Stimulated activated CD8-positive, alpha-beta memory T cell treated with anti-CD3 and anti-CD28 coated beads, Interleukin-12 subunit alpha, Interleukin-12 subunit beta, amount 100 ng/mL, for 4 hours (primary cell): ENCODE data around the gene DUOXA2.
"Not testable (repeated sequence)": the region's sequence is repeated elsewhere in the genome, so short reads cannot be mapped to it uniquely, and the experiment has no call there.

Experiments used
- DNase-seq: peaks from one replicate; pipeline ENCODE4 v3.0.0-alpha.2; 2020; ENCODE audit warnings: low read depth

DUOXA2 gene

DNA sequence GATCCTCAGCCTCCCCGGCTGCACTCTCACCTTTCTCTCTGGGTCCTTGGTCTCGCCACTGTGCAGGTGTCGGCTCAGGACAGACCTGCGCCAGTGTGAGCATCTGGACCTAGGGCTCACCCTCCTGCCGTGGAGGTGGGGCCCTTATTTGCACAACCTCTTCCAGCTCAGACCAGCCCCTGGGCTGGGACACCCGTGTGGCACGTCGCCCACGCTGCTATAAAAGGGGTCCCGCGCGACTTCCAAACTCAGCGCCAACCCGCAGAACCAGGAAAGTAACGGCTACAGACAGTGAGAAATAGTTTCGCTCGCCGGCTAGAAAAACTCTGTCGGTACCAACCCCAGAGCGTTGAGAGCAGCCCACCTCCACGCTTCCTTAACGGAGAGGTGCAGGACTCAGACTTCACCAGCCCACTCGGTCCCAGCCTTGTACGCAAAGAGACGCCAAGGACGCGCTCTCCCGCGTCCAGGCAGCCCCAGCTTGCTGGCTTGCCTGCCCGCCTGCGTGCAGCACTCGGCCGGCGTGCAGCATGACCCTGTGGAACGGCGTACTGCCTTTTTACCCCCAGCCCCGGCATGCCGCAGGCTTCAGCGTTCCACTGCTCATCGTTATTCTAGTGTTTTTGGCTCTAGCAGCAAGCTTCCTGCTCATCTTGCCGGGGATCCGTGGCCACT, at the start of gene DUOXA2, which contains the start of gene DUOX2:
Gene DUOXA2 (plus strand): TSS at position 251 of the 675 bp plus-strand sequence. CDS start 280 bp downstream, at position 531.
Gene DUOX2 (minus strand): TSS at position 97 of the 675 bp plus-strand sequence. CDS start 761 bp downstream, outside the sequence.
- DNase-seq = no peak

DNA sequence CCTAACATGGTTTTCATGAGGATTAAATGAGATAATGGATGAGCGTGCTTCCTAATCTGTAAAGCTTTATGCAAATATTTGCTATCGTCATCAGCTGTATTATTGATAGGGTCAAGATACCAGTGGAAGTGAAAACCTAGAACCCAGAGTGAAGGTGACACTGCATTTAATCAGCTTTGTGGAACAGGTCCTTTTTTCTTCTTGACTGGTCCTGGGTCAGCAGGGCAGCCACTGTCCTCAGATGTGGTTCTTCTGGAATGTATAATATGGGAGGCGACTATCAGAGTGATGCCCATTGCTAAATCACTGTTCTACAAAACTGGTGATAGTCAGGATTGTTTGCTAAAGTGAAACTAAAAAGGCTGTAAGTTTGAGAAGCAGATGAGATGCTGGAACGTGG, 49.7 kb upstream of the DUOXA2 start:
- DNase-seq = no peak

DNA sequence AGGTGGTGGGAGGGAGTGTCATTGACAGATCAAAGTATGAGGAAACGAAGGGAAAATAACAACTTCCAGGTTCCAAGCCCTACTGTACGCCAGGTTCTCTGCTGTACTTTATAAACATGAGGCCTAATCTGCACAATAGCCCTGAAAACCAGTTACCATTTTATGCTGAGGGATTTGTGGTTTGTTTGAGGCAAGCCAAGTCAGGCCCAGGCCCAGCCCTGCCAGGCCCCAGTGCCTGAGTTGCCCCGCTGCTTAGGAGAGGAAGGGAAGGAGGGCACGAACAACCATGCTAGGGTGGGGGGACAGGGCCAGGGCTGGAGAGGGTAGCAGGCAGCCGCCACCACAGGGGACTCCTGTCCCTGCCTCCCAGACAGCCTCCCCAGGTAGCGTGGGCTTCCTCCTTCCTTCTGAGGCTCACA, 44.2 kb upstream of the DUOXA2 start:
- not testable (repeated sequence) for DNase-seq

DNA sequence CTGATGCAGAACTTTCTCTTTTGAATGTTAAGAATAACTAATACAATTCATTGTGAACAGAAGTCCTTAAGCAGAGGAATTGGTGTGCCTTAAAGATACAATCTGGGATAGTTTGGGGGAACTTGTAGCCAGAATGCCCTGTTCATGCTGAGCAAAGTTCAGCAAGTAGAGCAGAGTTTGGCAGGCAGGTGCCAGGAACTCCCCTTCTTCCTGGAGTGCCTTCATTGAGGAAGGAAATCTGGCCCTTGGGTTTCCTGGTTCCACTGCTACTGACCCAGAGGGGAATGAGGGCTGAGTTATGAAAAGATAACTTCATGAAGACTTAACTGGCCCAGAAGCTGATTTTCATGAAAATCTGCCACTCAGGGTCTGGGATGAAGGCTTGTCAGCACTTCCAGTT, 40.5 kb upstream of the DUOXA2 start:
- not testable (repeated sequence) for DNase-seq

DNA sequence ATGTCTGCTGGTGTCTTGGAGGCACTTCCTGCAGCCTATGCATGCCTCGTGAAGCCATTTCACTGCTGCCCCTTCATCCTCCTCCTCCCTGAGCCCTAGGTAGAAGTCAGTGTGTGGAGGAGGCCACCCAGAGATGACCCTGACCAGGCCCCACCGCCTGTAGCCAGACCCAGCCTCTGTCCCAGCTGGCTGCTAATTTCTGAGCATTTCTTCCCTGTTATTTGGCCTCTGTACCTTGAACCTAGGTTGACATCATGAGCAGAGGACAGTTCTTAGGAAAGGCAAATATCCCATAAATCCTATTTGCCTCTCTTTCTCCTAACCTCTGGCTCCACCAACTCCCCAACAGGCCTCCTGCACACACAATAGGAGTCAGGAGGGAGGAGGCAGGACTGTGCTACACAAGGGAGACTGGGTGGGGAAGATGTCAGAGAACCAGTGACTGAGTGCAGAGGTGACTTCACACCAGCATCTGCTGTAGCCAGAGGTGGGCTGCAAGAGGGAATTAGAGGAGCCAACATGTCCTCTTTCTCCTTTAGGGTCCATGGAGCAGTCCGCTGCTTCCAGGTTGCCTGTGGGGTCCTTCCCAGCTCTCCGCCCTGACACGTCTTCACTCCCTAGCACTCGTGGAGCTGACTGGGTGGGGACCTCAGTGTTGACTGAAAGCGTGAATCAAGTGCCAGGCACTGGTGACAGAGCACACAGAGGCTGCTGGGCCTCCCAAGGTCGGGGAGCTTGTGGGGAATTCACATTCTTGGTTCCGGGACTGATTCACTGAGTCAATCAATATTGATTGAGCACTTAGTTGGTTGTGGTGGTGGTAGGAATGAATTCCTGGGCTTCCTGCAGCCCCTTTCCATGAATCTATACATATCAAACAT, 38.4 kb upstream of the DUOXA2 start:
- DNase-seq = not testable (repeated sequence)

DNA sequence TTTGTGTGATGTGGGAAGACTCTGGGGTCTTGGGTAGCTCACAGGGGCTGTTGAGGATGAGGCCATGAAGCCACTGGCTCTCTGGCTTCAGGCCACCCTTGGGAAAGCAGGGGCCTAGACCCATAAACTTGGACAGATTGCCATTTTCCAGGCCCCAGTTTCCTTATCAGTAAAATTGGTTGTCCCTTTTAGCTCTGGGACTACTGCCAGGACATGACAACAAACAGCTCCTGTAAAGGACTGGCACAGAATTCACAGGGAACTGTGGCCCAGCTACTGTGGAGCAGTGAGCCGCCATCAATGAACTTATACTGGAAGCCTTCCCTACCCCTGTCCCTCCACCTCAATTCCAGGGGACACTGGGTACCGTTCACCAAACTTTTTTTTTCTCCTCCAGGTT, 36.7 kb upstream of the DUOXA2 start:
- not testable (repeated sequence) for DNase-seq

DNA sequence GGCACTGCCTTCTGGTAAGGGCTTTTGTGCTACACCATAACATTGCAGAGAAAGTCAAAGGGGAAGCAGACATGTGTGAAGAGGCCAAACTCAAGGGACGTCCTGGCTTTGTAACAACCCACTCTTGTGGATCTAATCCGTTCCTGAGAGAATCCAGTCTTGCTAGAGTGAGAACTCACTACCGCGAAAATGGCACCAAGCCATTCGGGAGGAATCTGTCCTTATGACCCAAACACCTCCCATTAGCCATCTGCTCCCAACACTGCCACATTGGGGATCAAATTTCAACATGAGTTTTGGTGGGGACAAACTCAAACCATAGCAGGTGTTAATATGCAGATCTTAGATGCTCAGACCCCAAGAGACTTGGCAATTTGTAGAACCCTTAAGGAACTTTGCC, 34.9 kb upstream of the DUOXA2 start:
- not testable (repeated sequence) for DNase-seq

DNA sequence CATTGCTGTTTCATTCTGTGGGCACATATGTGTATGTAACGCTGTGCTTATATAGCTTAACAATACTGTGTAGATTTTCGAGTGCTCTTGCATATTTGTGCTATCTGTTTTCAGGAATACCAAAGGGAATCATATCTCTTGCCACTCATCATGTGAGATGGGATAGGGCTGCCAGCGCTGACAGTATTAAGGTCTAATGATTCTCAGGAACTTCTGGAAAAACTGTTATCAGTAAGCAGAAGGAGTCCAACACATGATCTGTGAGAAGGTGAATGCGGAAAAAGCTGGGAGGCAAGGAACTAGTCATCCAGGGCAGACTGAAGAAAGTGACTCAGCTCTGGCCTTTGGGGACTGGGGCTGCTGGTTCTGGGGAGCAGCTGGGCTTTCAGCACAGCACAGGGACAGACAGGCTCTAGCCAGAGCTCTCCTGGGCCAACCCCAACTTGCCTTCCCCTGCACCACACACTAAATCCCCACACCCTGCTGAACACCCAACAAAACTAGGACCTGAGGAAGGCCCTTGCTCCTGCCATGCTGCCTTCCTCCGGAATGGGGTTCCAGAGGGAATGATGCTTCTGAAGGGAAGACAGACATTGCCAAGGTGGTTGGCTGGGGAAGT, 34.4 kb upstream of the DUOXA2 start:
- not testable (repeated sequence) for DNase-seq

DNA sequence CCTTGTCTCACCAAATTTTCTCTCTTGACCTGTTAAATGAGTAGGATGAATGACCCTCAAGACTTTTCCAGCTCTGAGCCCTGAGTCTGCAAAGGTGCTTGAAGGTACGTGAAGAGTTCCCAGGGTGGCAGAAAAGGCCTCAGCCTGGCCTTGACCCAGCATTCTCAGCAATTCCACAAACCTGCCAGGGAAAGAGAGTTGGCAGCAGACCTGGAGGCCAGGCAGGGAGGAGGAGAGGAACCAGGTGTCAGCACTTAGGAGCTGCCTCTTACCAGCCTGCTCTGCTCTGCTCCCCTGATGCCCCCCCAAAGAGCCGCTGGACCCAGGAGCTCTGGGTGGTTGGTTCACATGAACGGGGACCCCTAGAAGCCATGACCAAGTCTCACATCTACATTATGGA, 33.5 kb upstream of the DUOXA2 start:
- not testable (repeated sequence) for DNase-seq

DNA sequence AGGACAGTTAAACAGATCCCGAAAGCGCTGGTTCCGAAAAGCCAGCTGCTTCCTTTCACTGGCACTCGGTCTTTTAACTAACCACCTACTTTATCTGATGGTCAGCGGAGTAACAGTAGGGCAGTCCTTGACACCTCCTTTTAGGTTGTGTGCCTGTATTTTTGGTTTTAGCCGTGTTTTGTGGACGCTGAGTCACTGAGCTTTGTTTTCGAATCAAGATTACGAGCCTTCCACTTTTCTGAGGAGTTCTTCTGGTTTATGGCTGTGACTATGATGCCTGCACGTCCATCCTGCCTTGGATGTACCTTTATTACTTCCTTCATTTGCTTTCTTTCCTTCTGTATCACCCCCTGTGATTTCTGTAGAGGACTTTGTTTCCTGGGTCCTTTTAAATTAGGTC, 31.7 kb upstream of the DUOXA2 start:
- DNase-seq = not testable (repeated sequence)

DNA sequence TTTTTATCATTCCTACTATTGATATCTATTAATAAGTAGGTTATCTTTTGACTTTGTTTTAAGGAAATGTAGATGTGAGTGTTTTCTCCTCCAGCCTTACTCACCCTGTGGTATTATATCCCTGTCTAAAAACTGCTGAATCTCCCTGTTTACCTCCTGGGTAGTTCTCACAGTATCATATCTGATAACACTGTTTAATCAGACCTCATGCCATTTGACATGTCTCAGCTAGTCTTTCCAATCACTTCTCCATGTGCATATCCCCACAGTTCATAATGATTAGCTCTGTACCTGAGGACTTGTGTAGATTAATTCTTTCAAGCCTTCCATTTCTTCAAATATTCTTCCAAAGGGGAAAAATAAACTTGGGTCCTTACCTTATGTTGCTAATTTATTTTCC, 30.9 kb upstream of the DUOXA2 start:
- DNase-seq = no peak

DNA sequence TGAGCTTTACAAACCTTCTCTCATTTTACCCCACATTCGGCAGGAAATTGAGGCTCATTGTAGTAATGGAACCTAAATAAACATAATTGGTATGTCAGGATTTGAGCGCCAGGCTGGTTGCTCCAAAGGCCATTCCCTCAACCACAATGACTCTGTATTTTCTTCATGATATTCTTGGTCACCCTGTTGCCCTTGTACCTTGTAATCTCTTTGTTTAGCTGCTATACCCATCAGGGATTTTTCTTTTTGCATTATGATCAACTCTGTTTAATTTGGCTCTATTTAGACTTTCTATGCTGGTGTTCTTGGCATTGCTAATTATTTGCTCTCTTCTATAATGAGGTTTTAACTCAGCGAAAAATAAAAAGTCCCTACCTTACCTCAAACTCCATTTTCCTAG, 30.0 kb upstream of the DUOXA2 start:
- no peak for DNase-seq

DNA sequence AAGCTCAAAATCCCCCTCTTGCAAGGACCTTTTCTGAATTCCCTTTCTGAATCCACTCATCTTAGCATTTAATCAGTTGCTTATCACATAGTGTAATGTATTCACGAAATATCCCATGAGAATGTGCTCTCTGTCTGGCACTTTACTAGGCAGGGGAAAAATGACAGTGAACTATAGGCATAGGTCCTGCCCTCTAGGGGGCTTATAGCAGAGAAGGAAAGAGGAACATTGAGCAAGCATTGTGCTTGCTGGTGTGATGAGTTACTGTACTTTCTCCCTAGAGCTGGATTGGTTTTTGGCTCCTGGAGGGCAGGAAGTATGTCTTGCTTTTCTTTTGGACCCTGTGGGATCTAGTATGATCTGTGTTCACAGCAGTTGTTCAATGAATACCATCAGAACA, 26.6 kb upstream of the DUOXA2 start:
- no peak for DNase-seq

DNA sequence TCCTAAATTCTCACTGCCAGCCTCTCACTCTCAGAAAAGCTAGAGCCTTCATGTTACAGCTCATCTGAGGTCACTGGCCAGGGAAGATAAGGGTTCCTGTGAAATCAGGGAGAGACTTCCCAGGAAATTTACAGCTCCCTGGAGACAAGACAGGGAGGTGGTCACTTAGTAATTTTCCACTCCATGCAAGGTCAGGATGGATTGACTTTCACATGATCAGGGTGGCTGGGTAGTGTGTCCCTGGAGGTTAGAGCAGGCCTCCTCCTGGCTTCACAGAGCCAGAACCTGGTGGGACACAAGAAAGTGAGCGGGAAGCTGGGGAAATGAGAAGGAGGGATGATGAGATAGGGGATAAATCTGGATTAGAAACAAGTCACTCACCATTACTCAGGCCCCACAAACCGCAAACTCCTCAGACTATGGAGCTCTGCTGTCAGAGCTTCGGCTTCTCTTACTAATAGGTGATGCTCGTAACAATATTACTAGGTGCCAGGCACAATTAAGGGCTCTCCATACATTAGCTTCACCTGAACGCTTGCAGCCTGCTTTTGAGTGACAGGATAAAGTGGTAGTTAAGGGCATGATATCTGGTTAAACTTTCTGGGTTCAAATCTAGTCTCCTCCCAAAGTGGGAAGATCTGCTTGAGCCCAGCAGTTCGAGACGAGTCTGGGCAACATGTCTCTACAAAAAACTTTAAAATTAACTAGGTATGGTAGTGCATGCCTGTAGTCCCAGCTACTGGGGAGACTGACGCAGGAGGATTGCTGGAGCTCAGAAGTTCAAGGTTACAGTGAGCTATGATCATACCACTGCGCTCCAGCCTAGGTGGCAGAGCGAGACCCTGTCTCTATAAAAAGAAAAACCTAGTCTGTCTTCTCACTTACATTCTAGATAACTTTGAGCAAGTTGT, 25.1 kb upstream of the DUOXA2 start:
- no peak for DNase-seq

DNA sequence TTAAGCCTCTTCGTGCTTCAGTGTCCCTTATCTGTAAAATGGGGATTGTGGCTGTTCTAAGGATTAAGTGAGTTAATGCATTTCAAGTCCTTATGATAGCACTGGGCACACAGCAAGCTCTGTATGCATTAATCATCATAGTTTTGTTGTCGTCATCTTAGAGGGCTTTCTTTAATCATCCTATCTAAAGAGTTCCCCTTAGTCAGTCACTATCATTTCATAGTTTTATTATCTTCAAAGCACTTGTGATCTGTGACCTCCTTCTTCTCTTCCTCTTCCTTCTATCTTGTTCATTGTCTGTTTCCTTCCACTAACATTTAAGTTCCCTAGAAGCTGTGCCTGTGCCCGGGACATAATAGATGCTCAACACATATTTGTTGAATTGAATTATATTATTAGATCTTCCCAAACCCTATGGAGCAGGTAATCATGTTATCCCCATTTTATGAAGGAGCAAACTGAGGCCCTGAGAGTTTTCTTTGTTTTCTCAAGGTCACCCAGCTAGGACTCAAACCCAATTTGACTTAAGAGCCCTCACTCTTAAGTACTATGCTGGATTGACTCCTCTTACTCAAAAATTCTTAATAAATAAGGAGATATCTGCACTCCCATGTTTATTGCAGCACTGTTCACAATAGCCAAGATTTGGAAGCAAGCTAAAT, 24.3 kb upstream of the DUOXA2 start:
- DNase-seq = no peak

DNA sequence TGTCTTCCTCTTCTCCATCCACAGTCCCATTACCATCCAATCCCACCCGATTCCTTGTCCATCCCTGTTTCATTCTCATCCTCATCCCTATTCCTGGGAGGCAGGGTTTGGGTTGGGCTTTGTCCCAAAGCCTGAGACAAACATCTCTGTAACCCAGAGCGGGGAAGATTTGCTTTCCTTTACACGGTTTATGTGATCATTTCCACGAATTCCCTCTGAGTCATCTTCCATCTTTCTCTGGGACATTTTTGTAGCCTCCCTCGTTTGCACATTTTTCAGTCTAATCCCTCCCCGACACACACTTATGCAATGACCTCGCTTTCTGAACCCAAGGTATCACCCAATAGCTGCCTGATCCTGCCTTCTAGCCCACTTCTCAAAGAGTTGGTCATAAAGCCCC, 23.0 kb upstream of the DUOXA2 start:
- no peak for DNase-seq

DNA sequence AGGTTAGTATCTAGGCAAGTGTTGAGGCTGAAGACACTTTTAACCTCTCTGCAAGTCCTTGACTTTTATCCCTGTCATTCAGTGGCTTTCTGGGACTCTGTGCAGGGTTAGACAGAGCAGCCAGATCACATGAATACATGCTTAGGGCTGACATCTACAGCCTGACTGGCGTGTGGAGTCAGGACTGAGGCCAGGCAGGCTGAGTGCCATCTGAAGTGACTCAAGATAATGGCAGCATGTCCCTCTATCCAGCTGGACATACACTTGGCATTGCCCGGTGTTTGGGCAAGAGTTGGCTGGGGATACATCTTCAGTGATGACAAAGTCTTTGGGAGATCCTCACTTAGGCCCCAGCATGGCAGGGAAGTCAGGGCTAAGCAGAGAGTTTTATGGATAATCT, 22.6 kb upstream of the DUOXA2 start:
- no peak for DNase-seq

DNA sequence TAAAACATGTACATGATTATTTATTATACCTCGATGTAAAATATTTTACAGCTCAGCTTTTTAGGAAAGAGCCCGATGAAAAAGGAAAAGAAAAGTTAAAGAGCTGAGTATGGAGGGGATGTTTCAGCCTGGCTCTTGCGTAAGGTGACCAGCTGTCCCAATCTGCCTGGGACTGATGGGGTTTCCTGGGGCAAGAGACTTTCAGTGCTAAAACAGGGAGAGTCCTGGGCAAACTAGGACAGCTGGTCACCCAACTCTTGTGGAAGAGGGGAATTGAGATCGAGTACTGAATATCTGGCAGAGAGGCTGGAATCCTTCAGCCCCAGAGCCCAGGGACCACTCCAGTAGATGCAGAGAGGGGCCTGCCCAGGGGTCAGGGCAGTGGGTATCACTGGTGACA, 21.1 kb upstream of the DUOXA2 start:
- DNase-seq = no peak

DNA sequence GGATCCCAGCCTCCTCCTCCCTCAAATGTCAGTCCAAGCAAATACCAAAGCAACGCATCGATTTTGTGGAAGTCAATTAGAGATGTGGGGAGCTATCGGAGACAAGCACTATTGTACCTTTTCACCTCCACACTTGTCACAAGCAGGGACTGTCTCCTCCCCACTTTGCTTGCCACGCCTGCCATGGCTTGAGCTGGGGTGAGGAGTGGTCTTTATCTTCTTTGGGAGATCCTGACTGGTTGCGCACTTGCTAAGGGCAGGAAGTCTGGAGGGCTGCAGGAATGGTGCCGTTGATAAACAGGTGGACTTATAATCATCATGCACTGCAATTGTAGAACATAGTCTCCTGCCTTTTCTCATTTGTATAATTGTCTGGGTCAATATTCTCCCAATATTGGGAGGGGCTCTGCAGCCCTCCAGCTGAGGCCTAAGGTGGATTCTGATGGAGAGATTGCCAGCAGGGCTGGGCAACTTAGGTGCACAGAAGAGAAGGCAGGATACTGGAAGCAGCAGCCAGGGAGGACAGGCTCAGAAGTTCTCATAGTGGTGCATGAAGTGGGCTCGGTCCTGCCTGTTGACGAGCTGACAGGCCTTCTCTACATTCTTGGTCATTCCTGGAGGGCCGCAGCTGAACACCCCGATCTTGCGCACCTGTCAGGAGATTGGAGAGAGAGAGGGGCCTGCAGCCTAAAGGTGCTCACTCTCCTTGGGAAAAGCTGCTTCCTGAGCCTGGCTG, 20.3 kb upstream of the DUOXA2 start:
- no peak for DNase-seq

DNA sequence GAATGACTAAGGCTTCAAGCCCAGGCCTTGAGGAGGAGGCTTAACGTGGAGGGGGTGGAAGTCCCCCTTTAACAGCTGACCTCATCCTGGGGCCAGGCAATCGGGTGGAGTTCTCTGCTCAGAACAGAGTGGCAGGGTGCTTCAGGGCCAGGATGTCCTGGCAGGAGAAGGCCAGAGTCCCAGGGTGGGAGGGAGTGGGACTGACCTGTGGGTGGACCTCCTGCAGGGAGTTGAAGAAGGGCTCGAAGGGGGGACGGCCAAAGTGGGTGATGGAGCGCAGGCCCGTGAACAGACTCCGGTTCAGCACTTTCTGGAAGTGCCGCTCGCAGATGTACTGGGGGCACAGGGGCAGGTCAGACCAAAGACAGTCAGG, 19.8 kb upstream of the DUOXA2 start:
- no peak for DNase-seq

DNA sequence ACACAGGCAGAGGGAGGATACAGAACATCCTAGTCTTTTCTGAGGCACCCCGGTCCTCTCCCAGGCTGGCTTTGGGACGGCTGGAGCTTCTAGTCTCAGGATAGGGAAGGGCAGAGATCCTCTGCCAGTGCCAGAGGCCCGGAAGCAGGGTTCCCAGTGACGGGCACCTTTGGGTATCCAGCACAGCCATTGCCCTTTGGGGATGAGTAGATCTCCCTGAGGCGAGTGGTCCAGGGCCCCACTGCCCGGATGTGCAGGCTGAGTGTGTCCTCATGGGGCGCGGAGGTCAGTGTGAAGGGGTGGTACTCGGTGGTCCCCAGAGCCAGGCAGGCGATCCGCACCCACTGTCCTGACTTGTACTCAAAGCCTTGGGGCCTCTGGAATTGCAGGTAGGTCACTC, 18.5 kb upstream of the DUOXA2 start:
- no peak for DNase-seq
